ENCODE results near the gene PHACTR3.

Gene PHACTR3

GRCh38 chr20:59782986-59783640 is 178.8 kb downstream of the PHACTR3 start:
- DNase-seq: no peak

DNA sequence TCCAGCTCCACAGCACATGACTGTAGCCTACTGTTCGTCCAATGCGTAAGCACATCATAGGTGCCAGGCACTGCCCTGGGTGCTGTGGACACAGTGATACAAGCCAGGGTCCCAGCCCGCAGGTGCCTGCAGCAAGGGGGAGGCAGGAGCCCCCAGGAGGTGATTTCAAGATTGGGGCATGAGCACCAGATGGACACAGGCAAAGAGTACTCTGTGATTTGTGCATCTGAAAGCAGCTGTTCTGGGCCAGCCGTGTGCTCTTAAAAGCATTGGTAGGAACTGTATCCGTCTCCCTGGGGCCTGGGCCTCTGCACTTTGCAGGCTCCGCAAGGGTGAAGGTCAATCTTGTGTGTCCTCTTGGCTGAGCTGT is 179.3 kb downstream of the PHACTR3 start:
- no peak for DNase-seq

DNA sequence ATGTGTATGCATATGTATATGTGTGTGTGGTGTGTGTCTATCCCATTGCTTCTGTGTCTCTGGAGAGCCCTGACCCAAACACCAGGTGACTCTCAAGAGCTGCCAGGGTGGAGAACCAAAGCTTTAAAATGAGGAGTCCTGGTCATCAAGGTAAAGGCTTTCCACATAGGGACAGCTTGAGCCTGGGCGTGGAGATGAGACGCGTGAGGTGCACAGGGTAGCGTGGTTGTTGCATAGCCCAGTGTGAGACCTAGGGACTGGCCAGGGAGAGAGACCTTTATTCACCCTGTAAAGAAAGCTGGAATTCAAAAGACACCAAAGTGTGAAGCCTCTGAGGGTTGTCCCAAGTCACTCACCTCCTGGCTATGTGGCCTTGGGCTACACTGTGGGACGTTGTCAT is 180.0 kb downstream of the PHACTR3 start:
- DNase-seq: no peak

DNA sequence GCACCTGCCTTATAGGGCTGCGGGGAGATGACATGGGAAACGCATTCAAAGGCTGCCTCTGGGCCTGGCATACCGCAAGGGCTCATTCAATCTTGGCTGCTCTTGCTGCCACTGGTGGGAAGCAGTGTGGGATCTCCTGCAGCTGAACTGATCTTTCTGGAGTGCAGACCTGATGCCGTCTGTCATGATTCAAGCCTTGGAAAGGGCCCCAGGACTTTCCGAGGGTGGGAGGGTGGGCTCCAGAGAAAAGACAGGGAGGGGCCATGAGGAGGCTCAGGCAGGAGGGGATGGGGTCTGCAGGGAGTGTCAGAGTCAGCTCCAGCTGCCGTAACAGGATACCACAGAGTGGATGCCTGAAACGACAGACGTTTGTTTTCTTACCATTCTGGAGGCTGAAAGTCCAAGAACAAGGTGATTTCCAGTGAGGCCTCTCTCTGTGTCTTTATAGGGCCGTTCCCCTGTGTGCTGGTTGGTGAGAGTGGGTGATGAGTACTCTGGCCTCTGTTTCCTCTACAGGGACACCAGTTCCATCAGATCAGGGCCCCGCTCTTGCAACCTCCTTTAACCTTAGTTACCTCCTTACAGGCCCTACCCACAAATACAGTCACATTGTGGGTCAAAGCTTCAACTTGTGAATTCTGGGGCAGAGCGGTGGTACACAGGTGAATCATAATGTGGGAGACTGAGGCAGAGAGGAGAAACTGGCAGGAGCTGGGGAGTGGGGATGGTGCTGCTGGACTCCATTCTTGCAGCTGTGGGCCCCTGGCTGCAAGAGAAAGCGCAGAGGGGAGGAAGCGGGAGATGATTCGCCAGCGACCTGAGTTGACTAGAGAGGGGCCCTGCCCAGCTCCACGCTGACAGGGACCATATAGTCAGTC is 180.7 kb downstream of the PHACTR3 start:
- no peak for DNase-seq

- no peak for DNase-seq
Measured at GRCh38 chr20:59785669-59785959, 181.3 kb downstream of the PHACTR3 start.

DNA sequence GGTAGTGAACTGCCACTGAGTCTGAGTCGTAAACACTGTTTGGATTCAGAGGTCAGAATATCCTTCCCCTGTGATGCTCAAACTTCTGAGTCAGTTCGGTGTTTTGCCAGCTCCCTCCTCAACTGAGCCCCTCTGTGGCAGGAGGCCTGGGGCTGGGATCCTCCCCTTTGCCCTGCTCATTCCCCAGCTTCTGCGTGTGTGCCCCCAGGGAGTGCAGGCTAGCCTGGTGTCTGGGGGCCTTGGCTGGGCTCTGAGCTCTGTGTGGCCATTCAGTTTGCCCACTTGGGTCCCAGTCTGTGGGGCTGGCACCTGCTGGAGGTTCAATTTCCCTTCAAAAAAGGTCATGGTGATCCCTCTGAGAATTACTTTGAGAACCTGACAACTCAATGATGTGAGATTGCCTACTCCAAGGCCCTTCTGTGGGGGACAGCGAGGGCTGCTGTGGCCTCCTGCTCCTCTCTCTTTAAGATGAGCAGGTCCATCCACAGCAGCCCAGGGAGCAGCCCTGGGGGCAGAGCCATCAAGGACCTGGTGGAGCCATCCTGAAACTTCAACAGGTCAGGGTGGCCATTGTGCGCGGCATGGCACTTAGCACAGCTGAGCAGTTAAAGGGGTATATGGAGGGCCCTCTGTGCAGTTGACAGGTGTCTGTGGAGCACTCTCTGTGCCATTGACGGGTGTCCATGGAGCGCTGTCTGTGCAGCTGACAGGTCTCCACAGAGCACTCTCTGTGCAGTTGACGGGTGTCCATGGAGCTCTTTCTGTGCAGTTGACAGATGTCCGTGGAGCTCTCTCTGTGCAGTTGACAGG is 181.9 kb downstream of the PHACTR3 start:
- no peak for DNase-seq

DNA sequence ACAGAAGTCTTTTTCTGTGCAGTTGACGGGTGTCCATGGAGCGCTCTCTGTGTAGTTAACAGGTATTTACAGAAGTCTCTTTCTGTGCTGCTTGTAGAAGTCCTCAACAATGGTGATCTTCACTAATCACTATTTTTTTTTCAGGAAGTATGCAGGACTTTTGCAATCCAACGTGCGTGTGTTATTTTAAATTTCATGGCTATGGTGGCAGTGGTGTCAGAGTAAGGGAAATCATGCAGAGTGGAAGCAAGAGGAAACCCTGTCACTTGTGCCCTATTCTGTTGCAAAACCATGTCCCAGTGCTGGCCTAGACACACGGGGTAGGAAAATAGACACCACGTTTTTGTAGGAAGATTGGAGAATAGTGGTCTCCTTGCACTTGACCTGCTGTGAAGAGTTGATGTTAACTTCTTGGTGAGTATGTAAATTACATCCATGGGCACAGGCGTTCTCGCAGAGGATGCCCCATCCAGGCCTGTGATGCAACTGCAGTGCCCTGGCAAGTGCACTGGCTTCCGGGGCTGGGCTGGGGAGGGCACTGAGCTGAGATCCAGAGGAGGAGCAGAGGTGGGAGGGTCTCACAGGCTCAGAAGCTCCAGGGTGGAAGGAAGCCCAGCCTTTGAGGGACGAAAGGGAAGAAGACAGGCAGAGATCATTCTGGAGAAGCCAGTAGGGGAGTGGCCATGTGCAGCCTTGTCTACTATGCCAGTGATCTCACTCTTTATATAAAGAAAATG is 182.6 kb downstream of the PHACTR3 start:
- DNase-seq: no peak

DNA sequence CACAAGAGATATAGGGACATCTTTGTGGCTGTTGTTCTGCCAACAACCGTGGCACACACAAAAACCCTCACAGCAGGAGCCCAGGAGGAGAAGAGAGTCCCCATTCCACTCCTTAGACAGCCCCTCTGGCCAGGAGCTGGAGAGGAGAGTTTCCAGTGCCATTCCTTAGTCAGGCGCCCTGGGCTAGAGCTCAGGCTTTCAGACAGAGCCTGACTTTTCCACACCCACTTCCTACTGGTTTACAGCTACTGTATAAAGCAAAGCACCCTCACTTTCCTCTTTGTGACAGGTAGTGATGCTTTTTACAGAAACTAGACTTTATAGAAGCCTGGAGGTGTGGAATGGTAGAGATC is 183.2 kb downstream of the PHACTR3 start:
- DNase-seq: no peak

DNA sequence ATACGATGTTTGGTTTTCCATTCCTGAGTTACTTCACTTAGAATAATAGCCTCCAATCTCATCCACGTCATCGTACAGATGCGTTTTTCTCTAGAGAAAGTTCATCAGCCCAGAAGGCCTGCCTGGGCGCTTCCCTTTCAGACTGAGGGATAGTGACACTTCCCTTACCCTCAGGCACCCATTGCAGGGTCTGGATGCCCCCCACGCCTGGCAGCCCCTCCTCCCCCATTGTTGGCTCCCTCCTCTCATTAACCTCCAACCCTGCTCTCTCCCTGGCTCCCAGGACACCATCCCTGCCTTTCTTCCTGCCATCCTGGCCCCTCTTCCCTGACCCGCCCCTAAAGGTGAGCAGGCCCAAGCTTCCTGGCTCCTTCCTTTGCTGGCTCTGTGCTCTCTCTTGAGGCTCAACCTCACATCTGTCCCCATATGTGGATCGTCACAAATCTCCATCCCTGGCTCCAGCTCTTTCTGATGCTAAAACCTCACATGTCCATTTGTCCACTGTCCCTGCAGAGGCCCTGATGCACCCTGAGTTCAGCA is 183.9 kb downstream of the PHACTR3 start:
- no peak for DNase-seq

GRCh38 chr20:59788811-59789397 is 184.6 kb downstream of the PHACTR3 start:
- no peak for DNase-seq

GRCh38 chr20:59789686-59790085 is 185.3 kb downstream of the PHACTR3 start:
- no peak for DNase-seq

DNA sequence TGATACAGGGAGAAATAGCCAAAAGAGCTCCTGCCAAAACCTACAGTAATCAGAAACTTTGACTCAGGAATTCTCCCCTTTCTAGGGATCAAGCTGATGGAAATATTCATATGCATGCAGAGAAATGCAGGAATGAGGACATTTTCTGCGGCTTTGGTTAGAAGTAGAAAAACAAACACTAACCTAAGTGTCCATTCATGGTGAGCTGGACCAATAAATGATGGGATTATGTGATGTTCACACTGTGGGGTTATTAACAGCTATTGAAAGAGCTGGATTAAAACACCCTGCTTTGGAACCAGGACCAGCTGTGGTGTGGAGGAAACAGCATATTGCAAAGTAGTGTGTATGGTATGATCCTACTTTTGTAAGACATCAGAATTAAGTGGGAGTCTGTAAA is 186.0 kb downstream of the PHACTR3 start:
- DNase-seq: no peak

DNA sequence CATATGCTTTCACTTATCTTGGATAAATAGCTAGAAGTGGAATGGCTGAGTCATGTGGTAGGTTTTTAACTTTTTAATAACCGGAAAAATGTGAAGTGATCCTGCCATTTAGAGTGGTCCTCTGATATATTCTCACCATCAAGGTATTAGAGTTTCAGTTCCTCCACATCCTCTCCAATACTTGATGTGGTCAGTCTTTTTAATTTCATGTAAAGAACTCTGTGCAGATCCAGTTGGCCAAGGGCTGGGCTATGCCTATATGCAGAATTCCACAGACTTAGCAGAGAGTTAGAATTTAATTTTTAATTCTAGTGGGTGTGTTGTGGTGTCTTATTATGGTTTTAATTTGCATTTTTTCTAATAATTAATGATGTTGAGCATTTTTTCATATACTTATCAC is 188.0 kb downstream of the PHACTR3 start:
- no peak for DNase-seq

DNA sequence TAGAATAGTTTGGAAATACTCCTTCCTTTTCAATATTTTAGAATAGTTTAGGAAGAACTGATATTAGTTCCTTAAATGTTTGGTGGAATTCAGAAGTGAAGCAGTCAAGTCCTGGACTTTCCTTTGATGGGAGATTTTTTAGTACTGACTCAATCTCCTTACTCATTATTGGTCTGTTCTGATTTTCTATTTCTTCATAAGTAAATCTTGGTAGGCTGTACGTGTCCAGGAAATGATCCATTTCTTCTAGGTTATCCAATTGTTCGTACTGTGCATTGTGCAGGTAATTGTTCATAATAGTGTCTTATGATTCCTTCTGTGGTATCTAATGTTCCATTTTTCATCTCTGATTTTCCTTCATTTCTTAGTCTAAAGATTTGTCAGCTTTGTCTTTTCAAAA is 190.2 kb downstream of the PHACTR3 start:
- DNase-seq: no peak

DNA sequence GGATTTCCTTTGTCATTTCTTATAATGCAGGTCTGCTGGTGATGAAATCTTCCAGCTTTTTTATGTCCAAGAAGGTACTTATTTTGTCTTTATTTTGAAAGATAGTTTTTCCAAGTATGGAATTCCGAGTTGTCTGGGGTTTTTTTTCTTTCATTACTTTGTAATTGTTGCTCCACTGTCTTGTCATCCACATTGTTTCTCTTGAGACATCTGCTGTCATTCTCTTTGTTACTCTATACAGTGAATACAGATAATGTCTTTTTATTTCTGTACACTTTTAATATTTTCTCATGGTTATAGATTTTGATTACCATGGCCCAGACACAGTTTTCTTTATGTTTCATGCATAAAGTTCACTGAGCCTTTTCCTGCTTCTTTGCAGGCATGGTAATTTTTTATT is 196.0 kb downstream of the PHACTR3 start:
- DNase-seq: no peak

DNA sequence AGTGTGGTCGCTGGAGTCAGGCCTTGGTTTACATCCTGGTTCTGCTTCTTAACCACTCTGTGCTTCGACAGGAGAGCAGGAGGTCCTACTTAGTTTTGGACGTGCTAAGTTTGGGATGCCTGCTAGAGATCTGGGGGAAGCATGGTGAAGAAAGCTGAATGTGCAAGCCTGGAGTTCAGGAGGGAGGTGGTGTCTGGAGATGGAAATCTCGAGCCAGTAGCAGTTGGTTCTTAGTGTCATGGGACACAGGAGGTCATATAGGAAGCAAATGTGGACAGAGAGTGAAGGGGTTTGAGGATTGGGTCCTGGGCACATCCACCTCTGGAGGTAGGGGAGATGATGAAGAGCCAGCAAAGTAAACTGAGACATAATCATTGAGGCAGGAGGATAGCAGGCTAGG is 197.7 kb downstream of the PHACTR3 start:
- DNase-seq: no peak

DNA sequence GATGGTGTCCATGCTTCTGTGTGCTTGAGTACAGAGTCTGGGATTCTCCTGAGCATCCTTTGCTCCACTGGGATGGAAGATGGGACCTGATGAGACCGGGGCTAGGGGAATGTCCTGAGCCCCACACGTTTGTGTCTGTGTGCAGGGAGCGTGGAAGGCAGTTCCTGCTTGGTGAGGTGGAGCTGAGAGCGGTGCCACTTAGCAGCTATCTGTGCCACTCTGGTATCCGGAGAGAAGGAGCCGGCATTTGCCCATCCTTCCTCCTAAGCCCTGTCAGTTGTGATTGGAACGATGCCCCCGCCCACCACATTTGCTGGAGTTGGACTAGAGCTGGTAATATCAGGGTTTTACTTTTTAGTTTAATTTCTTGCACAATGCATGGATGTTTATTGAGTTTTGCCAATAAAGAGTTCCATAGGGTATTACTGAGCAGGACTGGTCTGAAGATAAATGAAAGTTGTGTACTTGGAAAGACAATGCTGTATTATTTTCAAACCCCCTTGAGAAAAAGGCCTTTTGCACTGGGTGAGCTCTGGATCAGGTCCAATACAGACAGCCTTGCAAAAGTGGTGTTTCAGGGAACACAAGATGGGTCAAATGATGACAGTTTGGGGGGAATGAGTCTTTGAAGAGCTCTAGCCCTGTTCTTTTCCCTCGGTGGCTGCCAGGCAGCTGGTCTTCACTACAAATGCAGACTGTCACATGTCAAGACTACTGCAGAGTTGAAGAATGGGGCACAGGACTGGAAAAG is 198.3 kb downstream of the PHACTR3 start:
- no peak for DNase-seq

GRCh38 chr20:59804347-59804746 is 200.0 kb downstream of the PHACTR3 start:
- no peak for DNase-seq

DNA sequence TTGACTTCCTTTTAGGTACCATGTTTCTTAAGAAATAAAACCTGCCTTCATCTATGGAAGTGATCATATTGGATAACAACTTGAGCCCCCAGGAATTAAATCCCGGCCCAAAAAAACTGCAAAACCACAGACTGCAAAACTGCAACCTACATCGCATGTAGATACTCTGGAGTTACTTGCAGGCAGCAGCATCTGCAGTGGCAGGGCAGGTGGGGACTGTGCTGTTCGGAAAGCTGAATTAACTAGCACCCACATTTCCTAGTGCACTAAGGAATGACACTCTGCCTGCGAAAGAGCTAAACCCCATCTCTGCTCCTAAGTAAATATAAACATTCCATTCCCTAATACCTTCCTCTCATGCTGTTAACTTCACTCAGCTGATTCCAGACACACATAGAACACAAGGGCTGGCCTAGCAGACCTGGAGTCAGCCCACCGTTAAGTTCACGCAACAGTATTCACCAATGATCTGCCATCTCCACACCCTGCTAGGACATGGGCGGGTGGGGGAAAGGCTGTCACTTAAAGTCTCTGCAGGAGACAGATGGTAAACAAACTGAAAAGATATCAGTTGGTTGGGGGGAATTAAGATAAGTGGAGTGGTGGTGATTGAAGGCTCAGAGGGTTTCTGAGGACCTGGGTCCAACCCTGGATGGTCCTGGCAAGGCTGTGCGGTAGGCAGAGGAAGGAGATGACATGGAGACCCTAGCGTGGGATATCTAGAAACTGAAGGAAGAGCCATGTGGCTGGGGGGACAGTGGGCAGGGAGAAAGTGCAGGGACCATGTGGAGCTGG is 200.7 kb downstream of the PHACTR3 start:
- DNase-seq: no peak

DNA sequence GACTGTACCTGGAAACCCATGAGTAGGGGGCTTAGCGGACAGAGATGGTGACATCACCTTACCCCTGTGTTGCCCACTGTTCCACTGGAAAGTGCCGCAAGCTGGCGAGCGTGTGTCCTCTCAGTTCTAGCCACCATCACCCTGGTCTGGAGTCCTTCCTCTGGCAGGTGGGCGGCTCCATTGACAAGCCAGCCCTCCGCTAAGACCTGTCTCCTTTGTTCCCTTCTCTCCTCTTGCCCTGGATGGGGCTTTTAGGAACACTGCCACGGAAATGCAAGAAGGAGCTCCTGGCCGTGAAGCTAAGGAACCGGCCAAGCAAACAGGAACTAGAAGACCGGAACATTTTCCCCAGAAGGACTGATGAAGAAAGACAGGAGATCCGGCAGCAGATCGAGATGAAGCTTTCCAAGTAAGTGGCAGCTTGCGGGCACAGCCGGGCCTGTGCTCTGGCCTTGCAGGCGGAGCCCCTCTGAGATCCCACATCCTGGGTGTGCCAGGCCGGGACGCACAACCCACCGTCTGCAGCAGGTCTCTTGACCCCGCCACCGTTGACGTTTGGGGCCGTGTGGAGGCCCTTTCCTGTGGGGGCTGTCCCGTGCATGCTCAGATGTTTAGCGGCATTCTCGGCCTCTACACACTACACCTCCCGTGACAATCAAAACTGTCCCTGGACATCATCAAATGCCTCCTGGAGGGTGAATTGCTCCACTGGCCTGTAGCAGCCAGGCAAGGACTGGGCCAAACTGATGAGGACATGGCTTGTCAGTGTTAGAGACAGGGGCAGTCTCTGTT is 201.6 kb downstream of the PHACTR3 start:
- no peak for DNase-seq

Data from HCEC 1CT (cell line).